Omental fat pad (tissue), 4 donors: Measurements from ENCODE around the gene PLXNA4. TPM values are rescaled to one million over a fixed set of nuclear protein-coding genes. Genes with fewer than 3 reads are reported as not detected.

ENCODE experiments used
- ATAC-seq: fragments of 150-250 bp; one replicate; pipeline ENCODE4 v1.9.1; 2016; ENCODE audit warnings: mild to moderate bottlenecking, moderate library complexity; ENCODE audit not compliant: low FRiP score
- DNase-seq: peaks from one replicate; pipeline ENCODE4 v3.0.0-alpha.2; 2019; ENCODE audit warnings: low spot score
- total RNA-seq, 4 donors: library from RNA; depleted of rRNA; stranded (reverse); fragments of >200 nt; gene quantifications; one replicate each; pipeline ENCODE4 v1.1.0, GENCODE V29; 2016
- TF ChIP-seq, protein P1 (sequence below), 3 donors: fragments of 450-650 bp; IDR thresholded peaks; one replicate each; pipeline ENCODE4 v1.5.1; 2016 to 2017; ENCODE audit warnings: antibody characterized with exemption in 3 of 3, mild to moderate bottlenecking in 3 of 3, moderate library complexity in 2 of 3

PLXNA4 gene
- total RNA-seq, 4 donors from 2014 or later, result 31.4 to 111 (median 41.9) TPM

DNA sequence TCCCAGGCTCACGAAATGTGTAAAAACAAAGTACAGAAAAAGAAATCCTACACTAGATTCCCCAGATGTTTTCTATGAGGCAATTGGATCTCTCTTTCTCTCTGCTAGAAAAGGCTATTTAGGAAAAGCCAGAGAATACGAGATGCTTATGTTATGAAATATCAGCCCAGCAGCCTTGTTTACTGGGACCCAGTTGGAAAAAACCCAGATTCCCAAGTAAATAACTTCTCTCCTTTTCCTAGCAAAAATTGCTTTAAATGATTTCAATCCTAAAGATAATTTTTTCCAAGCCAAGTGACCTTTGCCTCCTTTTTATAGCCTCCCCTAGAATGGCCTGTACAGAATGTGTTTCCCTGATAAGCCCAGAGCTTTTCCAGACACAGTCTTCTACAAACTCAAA is 199.3 kb downstream of the PLXNA4 start:
- DNase-seq (no peak), ATAC-seq (no peak)
- TF ChIP-seq, protein P1, sequence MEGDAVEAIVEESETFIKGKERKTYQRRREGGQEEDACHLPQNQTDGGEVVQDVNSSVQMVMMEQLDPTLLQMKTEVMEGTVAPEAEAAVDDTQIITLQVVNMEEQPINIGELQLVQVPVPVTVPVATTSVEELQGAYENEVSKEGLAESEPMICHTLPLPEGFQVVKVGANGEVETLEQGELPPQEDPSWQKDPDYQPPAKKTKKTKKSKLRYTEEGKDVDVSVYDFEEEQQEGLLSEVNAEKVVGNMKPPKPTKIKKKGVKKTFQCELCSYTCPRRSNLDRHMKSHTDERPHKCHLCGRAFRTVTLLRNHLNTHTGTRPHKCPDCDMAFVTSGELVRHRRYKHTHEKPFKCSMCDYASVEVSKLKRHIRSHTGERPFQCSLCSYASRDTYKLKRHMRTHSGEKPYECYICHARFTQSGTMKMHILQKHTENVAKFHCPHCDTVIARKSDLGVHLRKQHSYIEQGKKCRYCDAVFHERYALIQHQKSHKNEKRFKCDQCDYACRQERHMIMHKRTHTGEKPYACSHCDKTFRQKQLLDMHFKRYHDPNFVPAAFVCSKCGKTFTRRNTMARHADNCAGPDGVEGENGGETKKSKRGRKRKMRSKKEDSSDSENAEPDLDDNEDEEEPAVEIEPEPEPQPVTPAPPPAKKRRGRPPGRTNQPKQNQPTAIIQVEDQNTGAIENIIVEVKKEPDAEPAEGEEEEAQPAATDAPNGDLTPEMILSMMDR (IDR thresholded peaks at IDR 0.05), result no peak

DNA sequence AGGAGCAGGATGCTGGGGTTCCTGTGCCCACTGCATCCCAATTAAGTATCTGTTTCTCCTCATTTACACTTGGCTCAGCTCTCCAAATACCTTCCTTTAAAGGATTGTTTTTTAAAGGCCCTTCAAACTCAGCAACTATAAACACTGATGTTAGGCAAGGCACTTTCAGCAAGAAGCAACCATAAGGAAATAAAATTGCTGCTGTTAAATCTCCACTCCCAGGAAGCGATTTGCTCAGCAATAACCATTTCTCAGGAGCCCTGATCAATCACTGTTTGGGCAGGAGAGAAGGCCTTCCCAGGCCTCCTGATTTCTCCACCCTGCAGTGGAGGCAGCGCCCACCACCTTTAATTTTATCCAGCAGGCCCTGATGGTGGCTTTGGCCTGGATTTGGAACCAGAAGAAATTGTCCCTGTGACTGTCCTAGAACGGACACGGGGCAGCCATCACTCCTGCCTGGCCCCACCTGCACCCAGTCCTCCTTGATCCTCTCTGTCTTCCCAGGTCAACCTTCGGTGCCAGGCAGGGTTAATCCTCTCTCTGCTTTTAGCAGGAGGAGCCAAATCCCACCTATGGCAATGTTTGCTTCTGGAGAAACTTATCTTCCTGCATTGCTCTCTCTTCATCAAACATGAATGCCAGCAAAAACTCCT is 199.8 kb downstream of the PLXNA4 start:
- ATAC-seq, result no peak
- TF ChIP-seq, protein P1 (IDR thresholded peaks at IDR 0.05), result no peak
- no peak for DNase-seq

GRCh38 chr7:132373879-132374278 is 202.4 kb downstream of the PLXNA4 start:
- ATAC-seq (no peak), DNase-seq (no peak)
- TF ChIP-seq, protein P1 (IDR thresholded peaks at IDR 0.05), result no peak

DNA sequence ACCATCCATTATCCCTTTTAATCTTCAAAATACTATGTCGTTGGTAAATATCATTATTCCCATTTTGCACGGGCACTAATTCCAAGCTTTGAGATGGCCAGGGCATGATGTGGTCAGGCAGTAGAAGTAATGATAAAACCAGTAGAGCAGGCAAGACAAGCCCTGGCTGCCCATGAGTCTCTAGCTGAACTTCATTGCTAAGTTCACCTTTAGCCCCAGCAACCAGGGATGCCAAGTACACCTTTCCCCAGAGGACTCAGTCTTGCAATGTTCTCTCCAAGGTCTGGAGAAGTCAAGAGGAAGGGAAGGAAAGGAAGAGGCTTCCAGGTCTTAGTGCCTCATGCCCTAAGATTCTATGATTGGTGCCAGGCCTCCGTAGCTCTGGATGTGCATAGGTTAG is 203.2 kb downstream of the PLXNA4 start:
- no peak for ATAC-seq
- no peak for DNase-seq
- TF ChIP-seq, protein P1 (IDR thresholded peaks at IDR 0.05), result no peak

- DNase-seq, result no peak
- no peak for ATAC-seq
- TF ChIP-seq, protein P1 (IDR thresholded peaks at IDR 0.05), result no peak
Observed at GRCh38 chr7:132371948-132372347, 204.3 kb downstream of the PLXNA4 start.

- TF ChIP-seq, protein P1 (IDR thresholded peaks at IDR 0.05), result no peak
- DNase-seq (no peak), ATAC-seq (no peak)
Observed at GRCh38 chr7:132368246-132368900, 207.9 kb downstream of the PLXNA4 start.

GRCh38 chr7:132367795-132368194 is 208.5 kb downstream of the PLXNA4 start:
- TF ChIP-seq, protein P1 (IDR thresholded peaks at IDR 0.05), result no peak
- DNase-seq, result no peak
- ATAC-seq, result no peak
